ENCODE results near the gene CCDC195. TPM values are rescaled to one million over a fixed set of nuclear protein-coding genes. Genes with fewer than 3 reads are reported as not detected.

CCDC195 gene
- total RNA-seq, 1 experiment from 2014 or later, result not detected

DNA sequence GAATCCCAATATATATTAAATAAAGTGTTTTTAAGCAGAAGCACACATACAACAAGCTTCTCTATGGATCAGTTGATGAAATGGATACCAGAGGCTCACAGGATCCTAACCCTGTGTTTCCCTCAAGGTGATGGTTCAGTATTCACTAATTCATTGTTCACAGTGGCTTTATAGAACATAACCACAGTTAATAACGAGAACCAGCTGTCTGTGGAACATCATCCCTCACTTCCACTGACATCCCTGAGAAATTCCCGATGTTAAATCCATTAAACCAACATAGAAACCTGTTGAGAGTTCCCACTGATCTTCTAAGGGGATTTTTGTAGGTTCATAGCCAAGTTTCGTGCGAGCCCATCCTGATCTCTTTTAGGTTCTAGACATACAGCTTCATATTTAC is 29.0 kb downstream of the CCDC195 start:
- POLR2A ChIA-PET (ENCODE audit: unreplicated experiment), result no interaction called here
- no peaks in the 10 kb centered on the region for H4K20me1 ChIP-seq (ENCODE audit: low read length)
- H3K36me3 ChIP-seq (ENCODE audit: low read depth, low read length), result no peaks in the 10 kb centered on the region
- intact Hi-C loops (cut with micrococcal nuclease), result no loop called here
- no peak overlapping the region for H3K9ac ChIP-seq (ENCODE audit: low read length)
- ATAC-seq (no peak), DNase-seq (no peak)
- no peak overlapping the region for H3K4me2 ChIP-seq (ENCODE audit: low read length)
- CTCF ChIA-PET, result no interaction called here
- no peaks in the 10 kb centered on the region for H3K9me3 ChIP-seq (ENCODE audit: low read length)
- BruUV-seq (replicated peaks), result no TSS peak
- H3F3A ChIP-seq (ENCODE audit: low read length, unreplicated experiment), result no peaks in the 10 kb centered on the region
- H3K27ac ChIP-seq (ENCODE audit: low read length), result no peak overlapping the region
- no peaks in the 10 kb centered on the region for H3K27me3 ChIP-seq (ENCODE audit: low read length)
- H3K4me1 ChIP-seq (ENCODE audit: insufficient read depth, low read length), result no peaks in the 10 kb centered on the region
- TF ChIP-seq, protein P1, sequence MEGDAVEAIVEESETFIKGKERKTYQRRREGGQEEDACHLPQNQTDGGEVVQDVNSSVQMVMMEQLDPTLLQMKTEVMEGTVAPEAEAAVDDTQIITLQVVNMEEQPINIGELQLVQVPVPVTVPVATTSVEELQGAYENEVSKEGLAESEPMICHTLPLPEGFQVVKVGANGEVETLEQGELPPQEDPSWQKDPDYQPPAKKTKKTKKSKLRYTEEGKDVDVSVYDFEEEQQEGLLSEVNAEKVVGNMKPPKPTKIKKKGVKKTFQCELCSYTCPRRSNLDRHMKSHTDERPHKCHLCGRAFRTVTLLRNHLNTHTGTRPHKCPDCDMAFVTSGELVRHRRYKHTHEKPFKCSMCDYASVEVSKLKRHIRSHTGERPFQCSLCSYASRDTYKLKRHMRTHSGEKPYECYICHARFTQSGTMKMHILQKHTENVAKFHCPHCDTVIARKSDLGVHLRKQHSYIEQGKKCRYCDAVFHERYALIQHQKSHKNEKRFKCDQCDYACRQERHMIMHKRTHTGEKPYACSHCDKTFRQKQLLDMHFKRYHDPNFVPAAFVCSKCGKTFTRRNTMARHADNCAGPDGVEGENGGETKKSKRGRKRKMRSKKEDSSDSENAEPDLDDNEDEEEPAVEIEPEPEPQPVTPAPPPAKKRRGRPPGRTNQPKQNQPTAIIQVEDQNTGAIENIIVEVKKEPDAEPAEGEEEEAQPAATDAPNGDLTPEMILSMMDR (conservative IDR thresholded peaks at IDR 0.05; ENCODE audit: low read depth, low read length), result no peak
- no peak for TF ChIP-seq EZH2 (IDR thresholded peaks at IDR 0.05; ENCODE audit: low read length, unreplicated experiment)
- TF ChIP-seq EZH2phosphoT487 (IDR thresholded peaks at IDR 0.05; ENCODE audit: borderline replicate concordance, low read length), result no peak
- no peaks in the 10 kb centered on the region for H3K9me2 ChIP-seq (replicated peaks; ENCODE audit: low read length)
- H3K79me2 ChIP-seq (ENCODE audit: low read length), result no peaks in the 10 kb centered on the region
- H2AFZ ChIP-seq (ENCODE audit: low read length), result no peak overlapping the region
- no peak overlapping the region for H3K4me3 ChIP-seq (ENCODE audit: low read length)

DNA sequence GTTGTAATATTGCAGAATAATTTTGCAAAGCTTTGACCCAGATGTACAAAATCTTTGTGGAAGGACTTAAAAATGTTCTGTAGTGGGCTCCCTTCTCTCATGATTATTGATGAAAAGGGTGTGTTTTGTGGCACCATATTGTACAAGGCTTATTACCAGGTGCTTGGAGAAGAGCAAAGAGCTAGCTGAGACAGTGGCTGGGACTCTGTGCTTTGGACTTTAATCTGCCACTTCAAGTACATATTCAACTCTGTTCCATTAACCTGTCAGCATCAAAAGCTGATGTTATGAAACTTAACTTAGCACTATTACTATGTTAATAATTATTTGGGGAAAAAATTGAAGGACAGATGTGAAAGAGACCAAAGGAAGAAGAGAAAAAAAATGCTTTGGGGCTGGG is 31.0 kb downstream of the CCDC195 start:
- ChIA-PET CTCF (no interaction called here), POLR2A (ENCODE audit: unreplicated experiment) (no interaction called here)
- H3F3A ChIP-seq (ENCODE audit: low read length, unreplicated experiment), result no peaks in the 10 kb centered on the region
- ATAC-seq, result no peak
- no peak overlapping the region for H3K4me2 ChIP-seq (ENCODE audit: low read length)
- H3K4me3 ChIP-seq (ENCODE audit: low read length), result no peak overlapping the region
- no peaks in the 10 kb centered on the region for H4K20me1 ChIP-seq (ENCODE audit: low read length)
- no peaks in the 10 kb centered on the region for H3K9me2 ChIP-seq (replicated peaks; ENCODE audit: low read length)
- no peak for TF ChIP-seq EZH2phosphoT487 (IDR thresholded peaks at IDR 0.05; ENCODE audit: borderline replicate concordance, low read length)
- no peak for TF ChIP-seq EZH2 (IDR thresholded peaks at IDR 0.05; ENCODE audit: low read length, unreplicated experiment)
- TF ChIP-seq, protein P1 (conservative IDR thresholded peaks at IDR 0.05; ENCODE audit: low read depth, low read length), result no peak
- no peaks in the 10 kb centered on the region for H3K4me1 ChIP-seq (ENCODE audit: insufficient read depth, low read length)
- no peak for DNase-seq
- H2AFZ ChIP-seq (ENCODE audit: low read length), result no peak overlapping the region
- H3K36me3 ChIP-seq (ENCODE audit: low read depth, low read length), result no peaks in the 10 kb centered on the region
- no peaks in the 10 kb centered on the region for H3K9me3 ChIP-seq (ENCODE audit: low read length)
- no peak overlapping the region for H3K9ac ChIP-seq (ENCODE audit: low read length)
- intact Hi-C loops (cut with micrococcal nuclease), result no loop called here
- H3K79me2 ChIP-seq (ENCODE audit: low read length), result no peaks in the 10 kb centered on the region
- no peak overlapping the region for H3K27ac ChIP-seq (ENCODE audit: low read length)
- no TSS peak for BruUV-seq (replicated peaks)
- no peaks in the 10 kb centered on the region for H3K27me3 ChIP-seq (ENCODE audit: low read length)

DNA sequence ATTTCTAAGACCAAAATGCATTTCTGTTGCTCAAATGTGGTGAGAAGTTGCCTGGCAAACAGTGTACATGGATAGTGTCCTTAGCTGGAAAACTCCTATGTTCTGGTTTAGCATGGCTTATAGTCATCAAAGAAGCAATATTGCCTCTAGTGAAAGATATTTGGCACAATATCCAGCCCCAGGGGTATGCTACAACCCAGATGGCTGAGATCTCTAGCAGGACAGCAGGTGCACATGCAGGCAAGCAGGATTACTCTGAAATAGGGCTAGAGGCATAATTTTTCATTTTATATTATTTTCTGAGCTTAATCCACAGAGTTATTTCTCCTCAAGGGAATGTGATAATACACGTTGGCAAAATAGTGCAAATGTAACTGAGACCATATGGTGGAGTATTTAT is 34.0 kb downstream of the CCDC195 start:
- Histone ChIP-seq H2AFZ (ENCODE audit: low read length) (no peak overlapping the region), H3K27me3 (ENCODE audit: low read length) (no peaks in the 10 kb centered on the region), H3K79me2 (ENCODE audit: low read length) (no peaks in the 10 kb centered on the region), H3K4me2 (ENCODE audit: low read length) (no peak overlapping the region), H3K9me2 (replicated peaks; ENCODE audit: low read length) (no peaks in the 10 kb centered on the region), H3K4me1 (ENCODE audit: insufficient read depth, low read length) (peaks cover 20% of the 10 kb centered on the region), H3K27ac (ENCODE audit: low read length) (no peak overlapping the region), H3K4me3 (ENCODE audit: low read length) (no peak overlapping the region), H3K9ac (ENCODE audit: low read length) (no peak overlapping the region), H4K20me1 (ENCODE audit: low read length) (no peaks in the 10 kb centered on the region), H3K36me3 (ENCODE audit: low read depth, low read length) (no peaks in the 10 kb centered on the region), H3K9me3 (ENCODE audit: low read length) (no peaks in the 10 kb centered on the region), H3F3A (ENCODE audit: low read length, unreplicated experiment) (peaks cover 4% of the 10 kb centered on the region)
- no TSS peak for BruUV-seq (replicated peaks)
- TF ChIP-seq EZH2 (IDR thresholded peaks at IDR 0.05; ENCODE audit: low read length, unreplicated experiment), result no peak
- TF ChIP-seq EZH2phosphoT487 (IDR thresholded peaks at IDR 0.05; ENCODE audit: borderline replicate concordance, low read length), result no peak
- TF ChIP-seq, protein P1 (conservative IDR thresholded peaks at IDR 0.05; ENCODE audit: low read depth, low read length), result no peak
- no peak for ATAC-seq
- POLR2A ChIA-PET (ENCODE audit: unreplicated experiment), result no interaction called here
- DNase-seq, result no peak
- CTCF ChIA-PET, result no interaction called here
- intact Hi-C loops (cut with micrococcal nuclease), result no loop called here

Measured in PC-3 (cell line).